K562 (cell line): Measurements from ENCODE around the gene SNX15. TPM values are rescaled to one million over a fixed set of nuclear protein-coding genes. Genes with fewer than 3 reads are reported as not detected.

ENCODE experiments used
- ATAC-seq: fragments of 200-7000 bp; cut with Tn5 transposase; 3 replicates; pipeline ENCODE4 v1.9.1; 2020; ENCODE audit warnings: moderate library complexity
- BruUV-seq: library from RNA; stranded (reverse); fragments of 400-500 nt; replicated peaks from 2 replicates; lab custom pipeline; 2021; lab: Mats Ljungman, UMichigan
- CTCF ChIA-PET: fragments of 300-600 bp; formaldehyde crosslinking; extraction: SDS; loops from one replicate; lab custom pipeline; 2021; ENCODE audit warnings: low intra/inter-chr PET ratio; lab: Yijun Ruan, JAX
- POLR2A ChIA-PET: fragments of 300-600, 350-650 bp; sonication (Branson Sonifier 250); formaldehyde crosslinking; extraction: SDS; loops from one replicate; lab custom pipeline; 2021; ENCODE audit warnings: antibody characterized with exemption, inconsistent platforms; lab: Yijun Ruan, JAX
- DNase-seq, 4 experiments: peaks; one replicate each; pipeline versions ENCODE4 v3.0.0 to v3.0.0-alpha.2; 2011 to 2018; ENCODE audit warnings: low spot score in 3 of 4, mixed read lengths in 3 of 4; ENCODE audit errors: extremely low read depth in 1 of 4
- FAIRE-seq: peaks from 2 replicates; lab custom pipeline; 2011; peaks lifted over from hg19 to GRCh38; lab: Jason Lieb, UNC
- H2AFZ ChIP-seq: 2 replicates; pipeline ENCODE4 v1.6.0; 2011; ENCODE audit warnings: low read depth, low read length, control low read depth, inconsistent platforms
- H3K27ac ChIP-seq: fragments of 200-600 bp; 3 replicates; pipeline ENCODE4 v1.8.0; 2011; ENCODE audit warnings: low read depth, mild to moderate bottlenecking, control low read depth, inconsistent platforms, low read length, moderate library complexity, mixed read lengths; ENCODE audit errors: extremely low read depth
- H3K27me3 ChIP-seq, 2 experiments: fragments of 300-600 bp in 1 of 2; 2 replicates in 1 of 2; 3 replicates in 1 of 2; pipeline versions ENCODE4 v1.6.0 to v1.8.0; 2011; ENCODE audit warnings: inconsistent platforms in 2 of 2, low read length in 2 of 2, mild to moderate bottlenecking in 1 of 2, mixed read lengths in 1 of 2, moderate library complexity in 1 of 2; ENCODE audit not compliant: control insufficient read depth in 2 of 2, insufficient read depth in 2 of 2
- H3K36me3 ChIP-seq: fragments of 300-600 bp; 3 replicates; pipeline ENCODE4 v1.8.0; 2011; ENCODE audit warnings: mild to moderate bottlenecking, low read length, inconsistent platforms; ENCODE audit not compliant: control insufficient read depth, insufficient read depth
- H3K4me1 ChIP-seq, 2 experiments: fragments of 200-600 bp in 1 of 2; replicated peaks in 1 of 2; 2 replicates in 1 of 2; 3 replicates in 1 of 2; pipeline versions ENCODE4 v1.5.1 to v1.8.0; 2011; ENCODE audit warnings: inconsistent platforms in 2 of 2, low read length in 2 of 2, mild to moderate bottlenecking in 1 of 2, mixed read lengths in 1 of 2, moderate library complexity in 1 of 2; ENCODE audit not compliant: control insufficient read depth in 2 of 2, insufficient read depth in 2 of 2
- H3K4me2 ChIP-seq: 2 replicates; pipeline ENCODE4 v1.6.1; 2011; ENCODE audit warnings: low read length, control low read depth, inconsistent platforms, mixed read lengths; ENCODE audit not compliant: insufficient read depth
- H3K4me3 ChIP-seq: fragments of 200-600 bp; sonication (generic), shearing (Covaris generic); 2 replicates; pipeline ENCODE4 v1.5.1; 2016; ENCODE audit warnings: control low read depth, inconsistent platforms
- H3K79me2 ChIP-seq: fragments of 200-600 bp; 3 replicates; pipeline ENCODE4 v1.8.0; 2011; ENCODE audit warnings: low read length, inconsistent platforms; ENCODE audit not compliant: control insufficient read depth, insufficient read depth
- H3K9ac ChIP-seq, 2 experiments: 2 replicates each; pipeline versions ENCODE4 v1.6.0 to v1.6.1; 2011; ENCODE audit warnings: low read depth in 2 of 2, low read length in 2 of 2, control low read depth in 1 of 2, inconsistent platforms in 1 of 2, mild to moderate bottlenecking in 1 of 2, mixed read lengths in 1 of 2; ENCODE audit not compliant: insufficient read depth in 1 of 2
- H3K9me1 ChIP-seq: one replicate; pipeline ENCODE4 v1.6.0; 2011; ENCODE audit warnings: inconsistent platforms, mild to moderate bottlenecking, low read length, moderate library complexity; ENCODE audit not compliant: control insufficient read depth, insufficient read depth
- H3K9me3 ChIP-seq: replicated peaks from 2 replicates; pipeline ENCODE4 v1.5.1; 2011; ENCODE audit warnings: low read depth, low read length, inconsistent platforms; ENCODE audit not compliant: control insufficient read depth, insufficient read depth
- H4K20me1 ChIP-seq: replicated peaks from 2 replicates; pipeline ENCODE4 v1.6.1; 2011; ENCODE audit warnings: low read length, inconsistent platforms, mixed read lengths; ENCODE audit not compliant: control insufficient read depth, insufficient read depth
- CBX5 ChIP-seq: IDR thresholded peaks from 2 replicates; pipeline ENCODE4 v1.6.1; 2014; ENCODE audit warnings: low read depth, borderline replicate concordance
- FIP1L1 ChIP-seq: fragments of 200-400 bp; formaldehyde crosslinking; IDR thresholded peaks from 2 replicates; pipeline ENCODE4 v1.6.1; 2018; ENCODE audit warnings: mild to moderate bottlenecking, low read depth, low read length; ENCODE audit not compliant: poor library complexity, severe bottlenecking
- FOXP1 ChIP-seq: sonication (generic); formaldehyde crosslinking; IDR thresholded peaks from 2 replicates; pipeline ENCODE4 v1.8.0; 2022; ENCODE audit warnings: mild to moderate bottlenecking, missing genetic modification reagents
- IRF1 ChIP-seq: sonication (generic); formaldehyde crosslinking; IDR thresholded peaks from 2 replicates; pipeline ENCODE4 v1.8.0; 2022; ENCODE audit warnings: missing genetic modification reagents, mild to moderate bottlenecking, borderline replicate concordance
- MCM3 ChIP-seq: fragments of 450-650 bp; IDR thresholded peaks from 2 replicates; pipeline ENCODE4 v1.6.1; 2016
- MYBL2 ChIP-seq, 2 experiments: fragments of 450-650 bp in 1 of 2; sonication (generic) in 1 of 2; formaldehyde crosslinking in 1 of 2; IDR thresholded peaks; 2 replicates each; pipeline versions ENCODE4 v1.6.1 to v1.8.1; 2017 to 2022; ENCODE audit warnings: borderline replicate concordance in 1 of 2, inconsistent platforms in 1 of 2, low read depth in 1 of 2, mild to moderate bottlenecking in 1 of 2, missing genetic modification reagents in 1 of 2, moderate library complexity in 1 of 2
- NFIC ChIP-seq: fragments of 450-650 bp; IDR thresholded peaks from 2 replicates; pipeline ENCODE4 v1.6.1; 2017; ENCODE audit warnings: mild to moderate bottlenecking, inconsistent platforms
- TAL1 ChIP-seq: fragments of 450-650 bp; IDR thresholded peaks from 2 replicates; pipeline ENCODE4 v1.6.1; 2016; ENCODE audit warnings: mild to moderate bottlenecking
- TFAM ChIP-seq: fragments of 250-450 bp; sonication (Bioruptor Pico); conservative IDR thresholded peaks from 2 replicates; pipeline ENCODE4 v1.5.0; 2021; ENCODE audit warnings: mild to moderate bottlenecking, moderate library complexity
- TFE3 ChIP-seq: fragments of 450-650 bp; formaldehyde crosslinking; IDR thresholded peaks from 2 replicates; pipeline ENCODE4 v1.4.0; 2020; ENCODE audit warnings: mild to moderate bottlenecking, mixed read lengths
- ZC3H4 ChIP-seq: sonication (generic); formaldehyde crosslinking; IDR thresholded peaks from 2 replicates; pipeline ENCODE4 v1.9.0; 2021; ENCODE audit warnings: missing genetic modification reagents, borderline replicate concordance
- ZNF507 ChIP-seq: conservative IDR thresholded peaks from 2 replicates; pipeline ENCODE4 v1.6.1; 2017; ENCODE audit warnings: missing genetic modification characterization, missing compliant biosample characterization
- whole genome bisulfite sequencing: fragments of 100-300 bp; shearing (Covaris generic); methylation state at CpG from one replicate; pipeline ENCODE4 v1.1.6; 2016; ENCODE audit warnings: low coverage, mixed read lengths; ENCODE audit not compliant: insufficient coverage; ENCODE audit errors: missing lambda C conversion rate; 5-methylcytosine and 5-hydroxymethylcytosine counted together
- in situ Hi-C: fragments of 300-500 bp; cut with MboI; formaldehyde crosslinking; loops from 4 replicates; pipeline ENCODE4 v1.15.0; 2018; ENCODE audit warnings: inconsistent platforms, mixed read lengths
- intact Hi-C: fragments of 100-400 bp; cut with micrococcal nuclease; formaldehyde crosslinking; loops from 2 replicates; pipeline ENCODE4 v1.14.2; 2022
- polyA plus RNA-seq, 8 experiments: library from polyadenylated mRNA; depleted of rRNA in 4 of 8; stranded (reverse) in 5 of 8; unstranded in 3 of 8; fragments of >200 nt; fragmentation: Nextera tagmentation in 2 of 8; fragmentation: Illumina TruSeq in 1 of 8; extraction: Ambion mirVana in 2 of 8; extraction: Trizol in 1 of 8; gene quantifications; 2 replicates each; pipeline versions ENCODE4 v1.2.1 to v1.2.3, GENCODE V29; 2011 to 2014; ENCODE audit warnings: inconsistent platforms in 1 of 8, missing spikeins in 1 of 8
- total RNA-seq, 7 experiments: library from RNA; depleted of rRNA in 6 of 7; stranded (reverse); fragments of >200 nt in 6 of 7; fragmentation: Illumina TruSeq in 2 of 7; extraction: Trizol in 2 of 7; gene quantifications; 2 replicates each; pipeline versions ENCODE4 v1.2.1 to v1.2.3, GENCODE V29; 2011 to 2021; ENCODE audit warnings: low replicate concordance in 1 of 7
- TF ChIP-seq, protein P1 (sequence below): fragments of 250-450 bp; sonication (Bioruptor Pico); IDR thresholded peaks from 2 replicates; pipeline ENCODE4 v1.4.0; 2020; ENCODE audit warnings: mild to moderate bottlenecking
- TF ChIP-seq, protein P2 (sequence below), 2 experiments: fragments of 450-650 bp in 1 of 2; IDR thresholded peaks; 2 replicates each; pipeline ENCODE4 v1.6.1; 2011 to 2017; ENCODE audit warnings: low read depth in 2 of 2, antibody characterized with exemption in 1 of 2, borderline replicate concordance in 1 of 2, low read length in 1 of 2, mild to moderate bottlenecking in 1 of 2, mixed read lengths in 1 of 2; ENCODE audit not compliant: control insufficient read depth in 1 of 2

The SNX15 gene
- total and polyA plus RNA-seq, 9 of the 15 experiments (the other 6 are each of a cell fraction or from before 2014, with no cell fraction given): 1.8 to 27.8 (median 15.2) TPM

DNA sequence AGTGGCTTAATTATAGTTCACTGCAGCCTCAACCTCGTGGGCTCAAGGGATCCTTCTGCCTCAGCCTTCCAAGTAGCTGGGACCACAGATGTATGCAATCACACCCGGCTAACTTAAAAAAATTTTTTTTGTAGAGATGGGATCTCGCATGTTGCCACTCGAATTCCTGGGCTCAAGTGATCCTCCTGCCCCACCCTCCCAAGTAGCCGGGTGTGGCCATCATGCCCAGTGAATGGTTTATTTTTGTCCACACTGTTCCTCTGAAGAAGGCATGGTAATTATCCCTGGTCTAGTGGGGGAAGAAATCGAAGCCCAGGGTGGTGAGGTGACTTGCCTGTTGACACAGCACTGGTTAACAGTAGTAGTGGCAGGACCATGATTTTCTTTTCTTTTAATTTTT is 15.7 kb downstream of the SNX15 start:
- Histone ChIP-seq H4K20me1 (no peaks in the 10 kb centered on the region; the same call in 1 of the 2 replicates), H2AFZ (no peak overlapping the region), H3K9me1 (no peaks in the 10 kb centered on the region), H3K27me3 (no peaks in the 10 kb centered on the region), H3K27ac (no peak overlapping the region), H3K4me2 (no peak overlapping the region), H3K9me3 (no peaks in the 10 kb centered on the region), H3K9ac (peak overlapping the region in 1 of 2 experiments; percentile 43; a peak in 1 of 4 replicates), H3K36me3 (peaks cover 30% of the 10 kb centered on the region; the same call in 2 of the 3 replicates), H3K4me1 (peaks cover 10 to 65% of the 10 kb centered on the region in 2 experiments; a peak in 4 of 5 replicates), H3K4me3 (no peak overlapping the region), H3K79me2 (peaks cover 24% of the 10 kb centered on the region)
- CTCF ChIA-PET: no interaction called here
- BruUV-seq: no TSS peak
- POLR2A ChIA-PET: interaction anchor here (0.6 to 1.2 kb wide), 4 partner anchors 10 to 161 kb away, joined by 3 to 5 read pairs (median 3); no protein-coding TSS in a partner anchor
- FAIRE-seq (peak; percentile 59), ATAC-seq (no peak), DNase-seq (no peak)
- intact Hi-C loops: no loop called here
- in situ Hi-C loops: no loop called here
- TF ChIP-seq MCM3 (no peak), TFE3 (no peak), NFIC (no peak), ZNF507 (tag) (no peak), FIP1L1 (no peak), TFAM (CRISPR knock-in tag) (no peak), IRF1 (CRISPR knock-in tag) (no peak), MYBL2 (IDR thresholded peaks at IDR 0.05; ENCODE audit: low read depth) (no peak), MYBL2 (CRISPR knock-in tag; IDR thresholded peaks at IDR 0.05; ENCODE audit: borderline replicate concordance) (no peak), ZC3H4 (CRISPR knock-in tag) (no peak), CBX5 (no peak), TAL1 (no peak), FOXP1 (CRISPR knock-in tag) (no peak)
- TF ChIP-seq, protein P1, sequence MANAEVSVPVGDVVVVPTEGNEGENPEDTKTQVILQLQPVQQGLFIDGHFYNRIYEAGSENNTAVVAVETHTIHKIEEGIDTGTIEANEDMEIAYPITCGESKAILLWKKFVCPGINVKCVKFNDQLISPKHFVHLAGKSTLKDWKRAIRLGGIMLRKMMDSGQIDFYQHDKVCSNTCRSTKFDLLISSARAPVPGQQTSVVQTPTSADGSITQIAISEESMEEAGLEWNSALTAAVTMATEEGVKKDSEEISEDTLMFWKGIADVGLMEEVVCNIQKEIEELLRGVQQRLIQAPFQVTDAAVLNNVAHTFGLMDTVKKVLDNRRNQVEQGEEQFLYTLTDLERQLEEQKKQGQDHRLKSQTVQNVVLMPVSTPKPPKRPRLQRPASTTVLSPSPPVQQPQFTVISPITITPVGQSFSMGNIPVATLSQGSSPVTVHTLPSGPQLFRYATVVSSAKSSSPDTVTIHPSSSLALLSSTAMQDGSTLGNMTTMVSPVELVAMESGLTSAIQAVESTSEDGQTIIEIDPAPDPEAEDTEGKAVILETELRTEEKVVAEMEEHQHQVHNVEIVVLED: no peak
- TF ChIP-seq, protein P2, sequence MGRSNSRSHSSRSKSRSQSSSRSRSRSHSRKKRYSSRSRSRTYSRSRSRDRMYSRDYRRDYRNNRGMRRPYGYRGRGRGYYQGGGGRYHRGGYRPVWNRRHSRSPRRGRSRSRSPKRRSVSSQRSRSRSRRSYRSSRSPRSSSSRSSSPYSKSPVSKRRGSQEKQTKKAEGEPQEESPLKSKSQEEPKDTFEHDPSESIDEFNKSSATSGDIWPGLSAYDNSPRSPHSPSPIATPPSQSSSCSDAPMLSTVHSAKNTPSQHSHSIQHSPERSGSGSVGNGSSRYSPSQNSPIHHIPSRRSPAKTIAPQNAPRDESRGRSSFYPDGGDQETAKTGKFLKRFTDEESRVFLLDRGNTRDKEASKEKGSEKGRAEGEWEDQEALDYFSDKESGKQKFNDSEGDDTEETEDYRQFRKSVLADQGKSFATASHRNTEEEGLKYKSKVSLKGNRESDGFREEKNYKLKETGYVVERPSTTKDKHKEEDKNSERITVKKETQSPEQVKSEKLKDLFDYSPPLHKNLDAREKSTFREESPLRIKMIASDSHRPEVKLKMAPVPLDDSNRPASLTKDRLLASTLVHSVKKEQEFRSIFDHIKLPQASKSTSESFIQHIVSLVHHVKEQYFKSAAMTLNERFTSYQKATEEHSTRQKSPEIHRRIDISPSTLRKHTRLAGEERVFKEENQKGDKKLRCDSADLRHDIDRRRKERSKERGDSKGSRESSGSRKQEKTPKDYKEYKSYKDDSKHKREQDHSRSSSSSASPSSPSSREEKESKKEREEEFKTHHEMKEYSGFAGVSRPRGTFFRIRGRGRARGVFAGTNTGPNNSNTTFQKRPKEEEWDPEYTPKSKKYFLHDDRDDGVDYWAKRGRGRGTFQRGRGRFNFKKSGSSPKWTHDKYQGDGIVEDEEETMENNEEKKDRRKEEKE (IDR thresholded peaks at IDR 0.05; ENCODE audit: borderline replicate concordance in 1 of 2, control insufficient read depth in 1 of 2, low read depth in 2 of 2, low read length in 1 of 2): no peak
- WGBS: 53% methylated on average over 6 of the region's 6 CpGs
